HepG2 (cell line): ENCODE measurements around the gene POLE3. TPM values are rescaled to one million over a fixed set of nuclear protein-coding genes. Genes with fewer than 3 reads are reported as not detected.

Experiments used
- ATAC-seq: fragments of 200-7000 bp; cut with Tn5 transposase; 3 replicates; pipeline ENCODE4 v1.9.1; 2020; ENCODE audit warnings: mild to moderate bottlenecking, moderate library complexity
- BruUV-seq: library from RNA; stranded (reverse); fragments of 400-500 nt; replicated peaks from 2 replicates; lab custom pipeline; 2021; lab: Mats Ljungman, UMichigan
- CTCF ChIA-PET: fragments of 300-600 bp; formaldehyde crosslinking; extraction: SDS; loops from one replicate; lab custom pipeline; 2021; ENCODE audit warnings: low total read pairs, inconsistent platforms, low intra/inter-chr PET ratio; lab: Yijun Ruan, JAX
- POLR2A ChIA-PET: fragments of 350-600 bp; sonication (Branson Sonifier 250); formaldehyde crosslinking; loops from one replicate; lab custom pipeline; 2020; ENCODE audit warnings: antibody characterized with exemption, inconsistent platforms; lab: Yijun Ruan, JAX
- DNase-seq: peaks from one replicate; pipeline ENCODE4 v3.0.0-alpha.2; 2015; ENCODE audit warnings: low spot score
- FAIRE-seq: peaks from 3 replicates; lab custom pipeline; 2011; peaks lifted over from hg19 to GRCh38; lab: Jason Lieb, UNC
- H2AFZ ChIP-seq: one replicate; pipeline ENCODE4 v1.6.1; 2011; ENCODE audit warnings: low read length, inconsistent platforms
- H3K27ac ChIP-seq: fragments of 300-600 bp; 3 replicates; pipeline ENCODE4 v1.8.0; 2011; ENCODE audit warnings: mixed run types, mild to moderate bottlenecking, mixed read lengths, low read length, inconsistent platforms; ENCODE audit not compliant: insufficient read depth; ENCODE audit errors: extremely low read length
- H3K27me3 ChIP-seq, 2 experiments: fragments of 200-600 bp in 1 of 2; 2 replicates in 1 of 2; 3 replicates in 1 of 2; pipeline versions ENCODE4 v1.6.0 to v1.8.0; 2011; ENCODE audit warnings: low read length in 2 of 2, mild to moderate bottlenecking in 2 of 2, moderate library complexity in 2 of 2, inconsistent platforms in 1 of 2; ENCODE audit not compliant: insufficient read depth in 2 of 2, control insufficient read depth in 1 of 2
- H3K36me3 ChIP-seq, 2 experiments: fragments of 200-600 bp in 1 of 2; replicated peaks in 1 of 2; 2 replicates in 1 of 2; 3 replicates in 1 of 2; pipeline versions ENCODE4 v1.5.1 to v1.8.0; 2011; ENCODE audit warnings: low read length in 2 of 2, inconsistent platforms in 1 of 2; ENCODE audit not compliant: insufficient read depth in 2 of 2, control insufficient read depth in 1 of 2
- H3K4me1 ChIP-seq: 2 replicates; pipeline ENCODE4 v1.5.1; 2012; ENCODE audit warnings: low read length, inconsistent platforms; ENCODE audit not compliant: insufficient read depth
- H3K4me2 ChIP-seq: 2 replicates; pipeline ENCODE4 v1.6.0; 2011; ENCODE audit warnings: low read depth, low read length, inconsistent platforms
- H3K4me3 ChIP-seq, 3 experiments: fragments of 200-600 bp in 1 of 3; sonication (generic), shearing (Covaris generic) in 1 of 3; replicated peaks in 1 of 3; 2 replicates each; pipeline ENCODE4 v1.5.1; 2011 to 2016; ENCODE audit warnings: low read length in 3 of 3, inconsistent platforms in 2 of 3, low read depth in 2 of 3, mild to moderate bottlenecking in 2 of 3, control low read depth in 1 of 3, mixed read lengths in 1 of 3; ENCODE audit not compliant: insufficient read depth in 1 of 3
- H3K79me2 ChIP-seq: one replicate; pipeline ENCODE4 v1.6.1; 2011; ENCODE audit warnings: low read length, inconsistent platforms; ENCODE audit not compliant: insufficient read depth
- H3K9ac ChIP-seq: 2 replicates; pipeline ENCODE4 v1.6.0; 2011; ENCODE audit warnings: mild to moderate bottlenecking, low read depth, low read length, inconsistent platforms; ENCODE audit not compliant: insufficient read depth
- H3K9me3 ChIP-seq: 2 replicates; pipeline ENCODE4 v1.5.1; 2012; ENCODE audit warnings: mild to moderate bottlenecking, low read length
- H4K20me1 ChIP-seq: 2 replicates; pipeline ENCODE4 v1.6.0; 2011; ENCODE audit warnings: inconsistent platforms, mild to moderate bottlenecking, low read length, moderate library complexity; ENCODE audit not compliant: insufficient read depth
- CBX1 ChIP-seq: IDR thresholded peaks from one replicate; pipeline ENCODE4 v1.6.1; 2016; ENCODE audit warnings: antibody characterized with exemption, low read depth
- DR1 ChIP-seq: sonication (generic); formaldehyde crosslinking; IDR thresholded peaks from 2 replicates; pipeline ENCODE4 v1.8.0; 2021; ENCODE audit warnings: mild to moderate bottlenecking, missing genetic modification reagents, inconsistent platforms
- EZH2 ChIP-seq: conservative IDR thresholded peaks from 2 replicates; pipeline ENCODE4 v1.6.1; 2012; ENCODE audit warnings: mild to moderate bottlenecking, low read depth, low read length, moderate library complexity
- FOXA3 ChIP-seq: IDR thresholded peaks from 2 replicates; pipeline ENCODE4 v1.6.1; 2016; ENCODE audit warnings: missing genetic modification reagents, missing compliant biosample characterization
- FOXK1 ChIP-seq: sonication (generic); formaldehyde crosslinking; IDR thresholded peaks from 2 replicates; pipeline ENCODE4 v1.4.0; 2020; ENCODE audit warnings: low read depth, missing genetic modification reagents, borderline replicate concordance
- FUBP1 ChIP-seq: sonication (generic); formaldehyde crosslinking; IDR thresholded peaks from 2 replicates; pipeline ENCODE4 v1.5.1; 2020; ENCODE audit warnings: missing genetic modification reagents, mild to moderate bottlenecking, borderline replicate concordance
- HIC2 ChIP-seq: sonication (generic); formaldehyde crosslinking; IDR thresholded peaks from 2 replicates; pipeline ENCODE4 v1.9.0; 2022; ENCODE audit warnings: low read depth, missing genetic modification reagents
- HOXA9 ChIP-seq: sonication (generic); formaldehyde crosslinking; IDR thresholded peaks from 2 replicates; pipeline ENCODE4 v1.8.1; 2022; ENCODE audit warnings: missing genetic modification reagents, mild to moderate bottlenecking, moderate library complexity, borderline replicate concordance
- JDP2 ChIP-seq: sonication (generic); formaldehyde crosslinking; IDR thresholded peaks from 2 replicates; pipeline ENCODE4 v1.8.1; 2022; ENCODE audit warnings: missing genetic modification reagents, borderline replicate concordance
- JUN ChIP-seq: sonication (generic); formaldehyde crosslinking; IDR thresholded peaks from 2 replicates; pipeline ENCODE4 v1.4.0; 2020; ENCODE audit warnings: mild to moderate bottlenecking, missing genetic modification reagents
- PCBP2 ChIP-seq: fragments of 200-400 bp; formaldehyde crosslinking; optimal IDR thresholded peaks from 2 replicates; pipeline ENCODE3; 2018; ENCODE audit warnings: low read length, low read depth; ENCODE audit not compliant: poor library complexity, severe bottlenecking
- PREB ChIP-seq: sonication (generic); formaldehyde crosslinking; IDR thresholded peaks from 2 replicates; pipeline ENCODE4 v1.4.0; 2020; ENCODE audit warnings: missing genetic modification reagents
- SRSF1 ChIP-seq: fragments of 200-400 bp; formaldehyde crosslinking; optimal IDR thresholded peaks from 2 replicates; pipeline ENCODE3; 2017; ENCODE audit warnings: mild to moderate bottlenecking, low read depth, low read length, moderate library complexity
- TCF7 ChIP-seq: sonication (generic); IDR thresholded peaks from 2 replicates; pipeline ENCODE4 v1.6.1; 2016; ENCODE audit warnings: antibody characterized with exemption, low read depth
- ZNF260 ChIP-seq: sonication (generic); formaldehyde crosslinking; IDR thresholded peaks from 2 replicates; pipeline ENCODE4 v1.4.0; 2020; ENCODE audit warnings: missing genetic modification reagents, low read depth, mild to moderate bottlenecking, borderline replicate concordance
- ZNF326 ChIP-seq: sonication (generic); formaldehyde crosslinking; IDR thresholded peaks from 2 replicates; pipeline ENCODE4 v1.4.0; 2020; ENCODE audit warnings: missing genetic modification reagents, borderline replicate concordance
- ZNF432 ChIP-seq: sonication (generic); formaldehyde crosslinking; IDR thresholded peaks from 2 replicates; pipeline ENCODE4 v1.5.0; 2020; ENCODE audit warnings: missing genetic modification reagents, mild to moderate bottlenecking, borderline replicate concordance
- ZNF441 ChIP-seq: sonication (generic); formaldehyde crosslinking; IDR thresholded peaks from 2 replicates; pipeline ENCODE4 v1.7.0; 2021; ENCODE audit warnings: missing genetic modification reagents, borderline replicate concordance
- ZNF468 ChIP-seq: sonication (generic); formaldehyde crosslinking; IDR thresholded peaks from 2 replicates; pipeline ENCODE4 v1.8.0; 2022; ENCODE audit warnings: mild to moderate bottlenecking, moderate library complexity, missing genetic modification reagents
- ZNF7 ChIP-seq: IDR thresholded peaks from 2 replicates; pipeline ENCODE4 v1.6.1; 2016; ENCODE audit warnings: missing biosample characterization, missing genetic modification reagents
- ZNF776 ChIP-seq: sonication (generic); formaldehyde crosslinking; IDR thresholded peaks from 2 replicates; pipeline ENCODE4 v1.4.0; 2020; ENCODE audit warnings: mild to moderate bottlenecking, missing genetic modification reagents
- ZSCAN21 ChIP-seq: sonication (generic); formaldehyde crosslinking; IDR thresholded peaks from 2 replicates; pipeline ENCODE4 v1.8.0; 2022; ENCODE audit warnings: mild to moderate bottlenecking, missing genetic modification reagents, moderate library complexity, borderline replicate concordance
- WGBS: methylation state at CpG from one replicate; pipeline ENCODE4 v1.1.6; 2017; ENCODE audit warnings: low lambda C conversion rate; 5-methylcytosine and 5-hydroxymethylcytosine counted together
- in situ Hi-C: cut with HindIII; loops from 2 replicates; pipeline ENCODE4 v1.10.0; 2017; ENCODE audit warnings: low pct_unique_long_range_greater_than_20kb; ENCODE audit not compliant: extremely low pct_ligation_motif_present
- intact Hi-C: fragments of 100-400 bp; cut with micrococcal nuclease; formaldehyde crosslinking; loops from one replicate; pipeline ENCODE4 v1.10.0; 2022; ENCODE audit not compliant: unreplicated experiment
- polyA plus RNA-seq, 8 experiments: library from polyadenylated mRNA; depleted of rRNA in 3 of 8; stranded (reverse) in 7 of 8; unstranded in 1 of 8; fragments of >200 nt; fragmentation: Illumina TruSeq in 4 of 8; extraction: Trizol in 4 of 8; gene quantifications; 2 replicates each; pipeline versions ENCODE4 v1.2.1 to v1.2.3, GENCODE V29; 2011 to 2016; ENCODE audit warnings: low read depth in 4 of 8, missing spikeins in 1 of 8, mixed read lengths in 1 of 8; ENCODE audit not compliant: insufficient read depth in 1 of 8
- total RNA-seq, 5 experiments: library from RNA; depleted of rRNA; stranded (reverse); fragments of >200 nt; fragmentation: Illumina TruSeq; extraction: Trizol; gene quantifications; 2 replicates each; pipeline ENCODE4 v1.2.3, GENCODE V29; 2016; ENCODE audit warnings: low read depth in 1 of 5

POLE3 gene
- total and polyA plus RNA-seq, 2 of the 13 experiments (the other 11 are each of a cell fraction or from before 2014, with no cell fraction given), result 36.0 to 77.2 TPM

GRCh38 chr9:113364951-113365350, 45.5 kb downstream of the POLE3 start (continued):
- TF ChIP-seq HIC2 (CRISPR knock-in tag), result no peak
- no peak for TF ChIP-seq FUBP1 (CRISPR knock-in tag)
- no peak for TF ChIP-seq ZNF260
- TF ChIP-seq EZH2, result no peak
- TF ChIP-seq JDP2, result no peak
- TF ChIP-seq ZNF441 (CRISPR knock-in tag), result no peak
- no peak for TF ChIP-seq PCBP2
- TF ChIP-seq JUN (CRISPR knock-in tag), result no peak
- no peak for TF ChIP-seq SRSF1
- no peak for TF ChIP-seq ZNF432 (CRISPR knock-in tag)

GRCh38 chr9:113363336-113363735, 47.1 kb downstream of the POLE3 start:
- Histone ChIP-seq H2AFZ (no peak overlapping the region), H3K27me3 (peaks cover 0 to 6% of the 10 kb centered on the region in 2 experiments; a peak in 2 of 5 replicates), H3K4me3 (no peak overlapping the region), H3K36me3 (no peaks in the 10 kb centered on the region), H3K9ac (no peak overlapping the region), H3K4me1 (peaks cover 40% of the 10 kb centered on the region), H4K20me1 (no peaks in the 10 kb centered on the region), H3K79me2 (no peaks in the 10 kb centered on the region), H3K27ac (no peak overlapping the region), H3K9me3 (no peaks in the 10 kb centered on the region), H3K4me2 (no peak overlapping the region)
- DNase-seq (no peak), ATAC-seq (no peak), FAIRE-seq (no peak)
- ChIA-PET POLR2A (no interaction called here), CTCF (interaction anchor here (0.8 kb wide), 1 partner anchor 43 kb away, joined by 3 read pairs; no protein-coding TSS in a partner anchor)
- in situ Hi-C loops (no loop called here), intact Hi-C loops (no loop called here)
- WGBS, result 56% methylated on average over 3 of the region's 3 CpGs
- BruUV-seq, result no TSS peak
- TF ChIP-seq FOXA3 (no peak), FOXK1 (CRISPR knock-in tag) (no peak), DR1 (no peak), CBX1 (no peak), ZNF326 (CRISPR knock-in tag) (no peak), ZNF7 (no peak), ZNF776 (no peak), PREB (CRISPR knock-in tag) (no peak), ZSCAN21 (CRISPR knock-in tag) (no peak), TCF7 (no peak), ZNF468 (CRISPR knock-in tag) (no peak), HOXA9 (CRISPR knock-in tag) (no peak)
